Right hindlimb (tissue), 1 donor: ENCODE measurements around the gene FIP1L1.
"Not testable (repeated sequence)": the region's sequence is repeated elsewhere in the genome, so short reads cannot be mapped to it uniquely, and the experiment has no call there.

Experiments
- DNase-seq: peaks from one replicate; pipeline ENCODE4 v3.0.0-alpha.2; 2018

FIP1L1 gene

GRCh38 chr4:53378171-53378482, 686 bp downstream of the FIP1L1 start:
- DNase-seq, result no peak

- DNase-seq, result no peak
These were observed 2.8 kb downstream of the FIP1L1 start for GRCh38 chr4:53380221-53380620.

- DNase-seq, result not testable (repeated sequence)
These were observed 32.0 kb downstream of the FIP1L1 start for GRCh38 chr4:53409479-53409878.

GRCh38 chr4:53419208-53419607, 41.8 kb downstream of the FIP1L1 start:
- DNase-seq, result no peak

GRCh38 chr4:53421791-53422190, 44.4 kb downstream of the FIP1L1 start:
- DNase-seq, result no peak

- DNase-seq, result no peak
These were observed 44.9 kb downstream of the FIP1L1 start for GRCh38 chr4:53422367-53422766.

- DNase-seq, result no peak
These were observed 46.8 kb downstream of the FIP1L1 start for GRCh38 chr4:53424280-53424679.

- no peak for DNase-seq
These were observed 49.9 kb downstream of the FIP1L1 start for GRCh38 chr4:53427366-53427765.

GRCh38 chr4:53431052-53431451, 53.6 kb downstream of the FIP1L1 start:
- no peak for DNase-seq

- no peak for DNase-seq
These were observed 55.3 kb downstream of the FIP1L1 start for GRCh38 chr4:53432528-53433424.

GRCh38 chr4:53436251-53436650, 58.8 kb downstream of the FIP1L1 start:
- no peak for DNase-seq

GRCh38 chr4:53441564-53441963, 64.1 kb downstream of the FIP1L1 start:
- DNase-seq, result no peak

GRCh38 chr4:53444954-53445353, 67.5 kb downstream of the FIP1L1 start:
- DNase-seq, result no peak

GRCh38 chr4:53450773-53451172, 73.3 kb downstream of the FIP1L1 start:
- DNase-seq, result no peak

GRCh38 chr4:53453385-53453784, 75.9 kb downstream of the FIP1L1 start:
- DNase-seq, result no peak

GRCh38 chr4:53455766-53456165, 78.3 kb downstream of the FIP1L1 start:
- no peak for DNase-seq

GRCh38 chr4:53456178-53456577, 78.7 kb downstream of the FIP1L1 start:
- no peak for DNase-seq

- DNase-seq, result no peak
These were observed 82.1 kb downstream of the FIP1L1 start for GRCh38 chr4:53459548-53459947.

GRCh38 chr4:53461244-53461643, 83.8 kb downstream of the FIP1L1 start:
- no peak for DNase-seq

- no peak for DNase-seq
These were observed 85.9 kb downstream of the FIP1L1 start for GRCh38 chr4:53463340-53463739.

- no peak for DNase-seq
These were observed 87.8 kb downstream of the FIP1L1 start for GRCh38 chr4:53465281-53465680.

GRCh38 chr4:53465891-53466290, 88.5 kb downstream of the FIP1L1 start:
- no peak for DNase-seq

GRCh38 chr4:53466576-53466975, 89.1 kb downstream of the FIP1L1 start:
- not testable (repeated sequence) for DNase-seq

GRCh38 chr4:53476232-53477037, 99.0 kb downstream of the FIP1L1 start:
- peak; percentile 39 for DNase-seq
